Common myeloid progenitor, CD34-positive (primary cell): ENCODE results near the gene HS3ST2.

Source experiments
- CTCF ChIA-PET: fragments of 350-600 bp; sonication (Branson Sonifier 250); formaldehyde crosslinking; loops from one replicate; lab custom pipeline; 2021; ENCODE audit warnings: antibody characterized with exemption; lab: Charles Lee
- POLR2A ChIA-PET: fragments of 350-600 bp; sonication (Branson Sonifier 250); formaldehyde crosslinking; loops from one replicate; lab custom pipeline; 2021; ENCODE audit warnings: antibody characterized with exemption; lab: Charles Lee
- DNase-seq, 3 donors: peaks; one replicate each; pipeline versions ENCODE4 v3.0.0 to v3.0.0-alpha.2; 2013
- H3K27ac ChIP-seq, 2 experiments: 1 replicate in 1 of 2; 2 replicates in 1 of 2; pipeline ENCODE4 v1.7.0; 2013; ENCODE audit warnings: inconsistent platforms in 2 of 2, low read length in 2 of 2, mild to moderate bottlenecking in 2 of 2, low read depth in 1 of 2, moderate library complexity in 1 of 2; ENCODE audit not compliant: severe bottlenecking in 2 of 2, insufficient read depth in 1 of 2, poor library complexity in 1 of 2
- H3K27me3 ChIP-seq, 5 experiments: replicated peaks in 2 of 5; 1 replicate in 3 of 5; 2 replicates in 2 of 5; pipeline versions ENCODE4 v1.6.1 to v1.7.0; 2013; ENCODE audit warnings: low read length in 4 of 5, mild to moderate bottlenecking in 2 of 5, moderate library complexity in 2 of 5, inconsistent platforms in 1 of 5; ENCODE audit not compliant: insufficient read depth in 5 of 5, control insufficient read depth in 4 of 5
- H3K36me3 ChIP-seq, 4 experiments: 1 replicate in 2 of 4; 2 replicates in 2 of 4; pipeline versions ENCODE4 v1.6.1 to v1.7.0; 2013; ENCODE audit warnings: low read length in 3 of 4, control low read depth in 1 of 4, mild to moderate bottlenecking in 1 of 4; ENCODE audit not compliant: control insufficient read depth in 4 of 4, insufficient read depth in 4 of 4
- H3K4me1 ChIP-seq, 4 experiments: 1 replicate in 3 of 4; 2 replicates in 1 of 4; pipeline versions ENCODE4 v1.6.1 to v1.7.1; 2013; ENCODE audit warnings: low read length in 3 of 4, mild to moderate bottlenecking in 3 of 4, control low read depth in 1 of 4, inconsistent platforms in 1 of 4, moderate library complexity in 1 of 4; ENCODE audit not compliant: control insufficient read depth in 4 of 4, insufficient read depth in 4 of 4; ENCODE audit errors: control extremely low read depth in 1 of 4
- H3K4me3 ChIP-seq, 7 experiments: 1 replicate in 4 of 7; 2 replicates in 3 of 7; pipeline versions ENCODE4 v1.5.1 to v1.7.0; 2013; ENCODE audit warnings: mild to moderate bottlenecking in 7 of 7, low read length in 6 of 7, moderate library complexity in 6 of 7, inconsistent platforms in 2 of 7, low read depth in 2 of 7, control low read depth in 1 of 7; ENCODE audit not compliant: insufficient read depth in 4 of 7, control insufficient read depth in 1 of 7; ENCODE audit errors: extremely low read depth in 1 of 7
- H3K9me3 ChIP-seq, 5 experiments: 1 replicate in 4 of 5; 2 replicates in 1 of 5; pipeline versions ENCODE4 v1.6.1 to v1.7.1; 2013; ENCODE audit warnings: low read length in 4 of 5, mild to moderate bottlenecking in 2 of 5, inconsistent platforms in 1 of 5, low read depth in 1 of 5, moderate library complexity in 1 of 5; ENCODE audit not compliant: control insufficient read depth in 4 of 5, insufficient read depth in 2 of 5; ENCODE audit errors: control extremely low read depth in 1 of 5
- WGBS: methylation state at CpG from one replicate; pipeline ENCODE4 v1.1.5; 2013; ENCODE audit not compliant: insufficient coverage; 5-methylcytosine and 5-hydroxymethylcytosine counted together

The HS3ST2 gene

DNA sequence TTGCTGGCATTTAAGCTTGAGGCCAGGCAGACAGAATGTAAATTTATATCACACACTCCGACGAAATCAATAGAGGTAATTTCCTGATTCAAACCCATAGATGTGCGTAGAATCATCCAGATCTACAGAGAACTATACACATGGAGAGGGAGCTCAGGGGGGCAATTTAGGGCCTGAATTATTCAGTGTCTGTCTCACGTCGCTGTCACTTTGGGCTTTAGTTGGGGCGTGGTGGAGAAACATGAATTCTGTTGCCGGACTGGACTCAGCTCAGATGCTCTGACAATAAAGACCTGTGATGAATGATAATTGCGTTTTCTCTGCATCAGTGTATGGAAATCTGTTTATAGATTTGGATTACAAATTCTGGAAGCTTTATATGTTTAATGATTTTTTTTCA is 32.5 kb upstream of the HS3ST2 start:
- H3K36me3 ChIP-seq: no peaks in the 10 kb centered on the region
- 98% methylated on average over 6 of the region's 8 CpGs for WGBS
- no peaks in the 10 kb centered on the region for H3K9me3 ChIP-seq
- ChIA-PET POLR2A (no interaction called here), CTCF (no interaction called here)
- H3K27ac ChIP-seq: no peak overlapping the region
- DNase-seq: no peak
- H3K4me3 ChIP-seq: no peak overlapping the region
- H3K4me1 ChIP-seq: peaks cover 0 to 21% (median 13%) of the 10 kb centered on the region in 4 experiments
- H3K27me3 ChIP-seq: no peaks in the 10 kb centered on the region

DNA sequence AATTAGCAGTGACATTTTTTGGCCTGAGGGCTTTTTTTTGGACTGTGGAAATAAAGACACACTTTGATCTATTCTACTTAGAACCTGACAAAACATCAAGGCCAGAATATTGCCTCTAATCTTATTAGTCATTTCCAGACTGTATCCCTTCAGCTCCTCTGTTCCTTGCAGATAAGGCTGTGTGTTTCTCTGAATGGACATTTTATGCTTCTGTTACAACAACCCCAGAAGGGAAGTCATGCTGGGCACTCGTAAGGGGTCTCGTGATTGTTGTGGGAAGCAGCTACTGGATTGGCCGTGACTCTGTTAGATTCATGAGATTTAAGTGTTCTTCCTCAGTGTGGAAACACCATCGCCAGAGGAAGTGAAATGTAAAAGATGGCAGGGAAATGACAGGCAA is 31.6 kb upstream of the HS3ST2 start:
- no peaks in the 10 kb centered on the region for H3K36me3 ChIP-seq
- H3K27ac ChIP-seq: no peak overlapping the region
- H3K4me1 ChIP-seq: peaks cover 0 to 21% (median 13%) of the 10 kb centered on the region in 4 experiments
- CTCF ChIA-PET: no interaction called here
- H3K9me3 ChIP-seq: no peaks in the 10 kb centered on the region
- POLR2A ChIA-PET: no interaction called here
- DNase-seq: peak; percentile 56 to 84 (median 71)
- no peaks in the 10 kb centered on the region for H3K27me3 ChIP-seq
- no CpG with 5 or more reads among the region's 4 CpGs for WGBS
- no peak overlapping the region for H3K4me3 ChIP-seq

DNA sequence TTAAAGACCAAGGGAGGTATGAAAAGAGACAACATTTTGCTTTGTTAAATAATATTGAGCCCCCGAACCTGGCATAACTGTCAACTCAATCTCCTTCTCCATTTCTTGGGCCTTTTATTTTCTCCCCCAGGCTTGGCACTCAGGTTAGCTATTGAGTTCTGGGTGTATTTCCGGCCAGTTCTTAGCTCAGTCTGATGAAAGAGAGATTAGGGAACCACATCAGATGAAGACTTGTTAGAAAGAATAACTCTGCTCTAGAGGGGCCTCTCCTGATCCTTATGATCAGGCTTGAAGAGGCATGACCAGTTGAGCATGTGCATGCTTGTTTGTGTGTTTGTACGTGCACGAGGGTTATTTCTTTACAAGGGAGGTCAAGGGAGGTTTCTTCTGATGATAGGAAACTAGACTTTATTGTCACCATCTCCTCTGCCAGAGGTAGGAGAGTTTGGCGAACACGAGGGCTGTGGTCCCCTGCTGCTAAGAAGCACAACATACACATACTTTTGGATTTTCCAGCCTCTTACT is 29.2 kb upstream of the HS3ST2 start:
- DNase-seq: peak in 2 of 3 donors; percentile 6 to 21
- ChIA-PET CTCF (no interaction called here), POLR2A (no interaction called here)
- Histone ChIP-seq H3K9me3 (no peaks in the 10 kb centered on the region), H3K27ac (no peak overlapping the region), H3K4me3 (no peak overlapping the region), H3K4me1 (peaks cover 0 to 29% (median 21%) of the 10 kb centered on the region in 4 experiments), H3K27me3 (no peaks in the 10 kb centered on the region), H3K36me3 (no peaks in the 10 kb centered on the region)
- 53% methylated on average over 3 of the region's 6 CpGs for WGBS

DNA sequence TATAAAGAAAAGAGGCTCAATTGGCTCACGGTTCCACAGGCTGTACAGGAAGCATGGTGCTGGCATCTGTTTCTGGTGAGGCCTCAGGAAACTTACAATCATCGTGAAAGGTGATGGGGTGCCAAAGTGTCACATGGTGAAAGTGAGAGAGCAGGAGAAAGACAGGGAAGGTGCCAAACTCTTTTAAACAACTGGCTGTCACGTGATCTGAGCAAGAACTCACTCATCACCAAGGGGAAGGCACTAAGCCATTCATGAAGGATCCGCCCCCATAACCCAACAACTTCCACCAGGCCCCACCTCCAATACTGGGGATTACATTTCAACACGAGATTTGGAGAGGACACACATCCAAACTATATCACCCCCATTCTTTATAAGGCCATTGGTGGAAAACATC is 28.4 kb upstream of the HS3ST2 start:
- Histone ChIP-seq H3K4me3 (no peak overlapping the region), H3K4me1 (peaks cover 0 to 29% (median 21%) of the 10 kb centered on the region in 4 experiments), H3K27me3 (no peaks in the 10 kb centered on the region), H3K9me3 (no peaks in the 10 kb centered on the region), H3K36me3 (no peaks in the 10 kb centered on the region), H3K27ac (no peak overlapping the region)
- 74% methylated on average over 3 of the region's 5 CpGs for WGBS
- ChIA-PET POLR2A (no interaction called here), CTCF (no interaction called here)
- DNase-seq: no peak

DNA sequence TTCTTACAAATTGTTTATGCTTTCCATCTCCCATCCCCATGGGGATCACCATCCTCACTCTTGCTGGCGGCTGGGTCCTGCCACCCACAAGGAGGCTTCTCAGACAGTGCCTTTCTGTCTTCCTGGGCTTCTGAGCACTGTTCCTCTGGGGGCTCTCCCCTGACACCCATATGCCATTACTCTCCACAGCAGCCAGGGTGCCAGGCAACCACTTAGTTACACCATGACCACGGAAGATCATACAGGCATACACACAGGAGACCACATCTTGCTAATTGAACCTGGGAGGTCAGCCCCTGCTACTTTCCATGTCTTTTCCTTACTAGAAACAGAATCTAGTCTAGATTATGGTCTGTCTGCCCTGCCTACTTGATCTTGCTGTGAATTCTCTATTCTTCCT is 27.7 kb upstream of the HS3ST2 start:
- DNase-seq: no peak
- 96% methylated on average over 2 of the region's 2 CpGs for WGBS
- POLR2A ChIA-PET: no interaction called here
- CTCF ChIA-PET: no interaction called here
- H3K9me3 ChIP-seq: no peaks in the 10 kb centered on the region
- H3K27me3 ChIP-seq: no peaks in the 10 kb centered on the region
- no peak overlapping the region for H3K27ac ChIP-seq
- peaks cover 0 to 29% (median 21%) of the 10 kb centered on the region in 4 experiments for H3K4me1 ChIP-seq
- H3K4me3 ChIP-seq: no peak overlapping the region
- no peaks in the 10 kb centered on the region for H3K36me3 ChIP-seq

DNA sequence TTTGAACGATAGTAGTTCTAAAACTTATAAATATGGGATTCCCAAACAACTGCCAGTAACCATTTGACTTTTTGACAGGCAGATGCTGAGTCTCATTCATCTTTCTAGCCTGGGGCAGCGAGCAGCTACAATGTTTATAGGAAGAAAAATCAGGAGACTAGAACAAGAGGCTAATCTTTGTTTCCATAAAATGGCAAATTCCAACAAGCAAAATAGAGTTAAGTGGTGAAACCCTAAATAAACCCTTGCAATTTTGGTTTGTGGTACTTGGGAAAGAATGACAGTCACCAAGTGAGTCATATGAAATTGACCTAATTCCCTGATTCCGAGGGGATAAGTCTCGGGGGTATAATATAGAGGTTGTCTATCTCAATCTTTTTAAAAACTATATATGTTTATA is 27.3 kb upstream of the HS3ST2 start:
- WGBS: 100% methylated on average over 2 of the region's 4 CpGs
- CTCF ChIA-PET: no interaction called here
- peaks cover 0 to 29% (median 21%) of the 10 kb centered on the region in 4 experiments for H3K4me1 ChIP-seq
- POLR2A ChIA-PET: no interaction called here
- H3K9me3 ChIP-seq: no peaks in the 10 kb centered on the region
- H3K27ac ChIP-seq: no peak overlapping the region
- no peaks in the 10 kb centered on the region for H3K27me3 ChIP-seq
- H3K36me3 ChIP-seq: no peaks in the 10 kb centered on the region
- DNase-seq: no peak
- no peak overlapping the region for H3K4me3 ChIP-seq

DNA sequence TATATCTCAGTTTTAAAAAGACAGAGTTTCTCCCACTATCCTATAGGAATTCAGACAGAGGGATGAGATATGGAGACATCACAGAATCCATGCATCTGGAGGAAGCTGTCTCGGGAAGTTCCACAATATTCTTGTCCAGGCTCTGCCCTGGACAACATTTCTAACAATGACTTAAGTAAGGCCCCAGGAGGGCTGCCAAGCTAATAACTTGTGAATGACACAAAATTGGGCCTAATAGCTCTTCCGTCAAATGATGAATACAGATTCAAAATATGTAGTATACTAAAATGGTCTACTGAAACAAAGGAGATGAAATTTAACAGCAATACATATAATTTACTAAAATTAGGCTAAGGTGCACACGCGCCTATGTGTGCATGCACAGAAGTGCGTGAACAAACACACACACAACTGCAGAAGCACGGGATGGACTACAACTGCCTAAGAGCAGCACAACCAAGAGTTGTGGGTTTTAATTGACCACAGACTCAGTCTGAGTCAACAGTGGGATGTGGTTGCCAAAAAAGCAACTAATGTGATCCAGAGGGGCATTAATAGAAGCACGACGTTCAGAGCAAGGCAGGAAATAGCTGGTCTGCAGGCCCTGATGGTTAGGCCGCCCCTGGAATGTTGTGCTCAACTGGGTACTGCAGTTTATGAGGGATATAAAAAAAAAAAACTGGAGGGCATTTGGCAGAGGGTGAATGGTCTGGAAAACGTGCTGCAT is 26.3 kb upstream of the HS3ST2 start:
- peak; percentile 17 to 82 (median 76) for DNase-seq

More for the DNA sequence above, 26.3 kb upstream of the HS3ST2 start:
- WGBS: 22% methylated on average over 6 of the region's 10 CpGs
- H3K4me1 ChIP-seq: peaks cover 0 to 23% (median 15%) of the 10 kb centered on the region in 4 experiments
- no peak overlapping the region for H3K27ac ChIP-seq
- H3K27me3 ChIP-seq: no peaks in the 10 kb centered on the region
- H3K4me3 ChIP-seq: no peak overlapping the region
- ChIA-PET CTCF (no interaction called here), POLR2A (no interaction called here)
- peaks cover 0 to 2% (median 0%) of the 10 kb centered on the region in 5 experiments for H3K9me3 ChIP-seq
- H3K36me3 ChIP-seq: no peaks in the 10 kb centered on the region
